Measurements from ENCODE around the gene CPED1. TPM values are rescaled to one million over a fixed set of nuclear protein-coding genes. Genes with fewer than 3 reads are reported as not detected.

The CPED1 gene
- total RNA-seq, 2 experiments from 2014 or later: not detected

DNA sequence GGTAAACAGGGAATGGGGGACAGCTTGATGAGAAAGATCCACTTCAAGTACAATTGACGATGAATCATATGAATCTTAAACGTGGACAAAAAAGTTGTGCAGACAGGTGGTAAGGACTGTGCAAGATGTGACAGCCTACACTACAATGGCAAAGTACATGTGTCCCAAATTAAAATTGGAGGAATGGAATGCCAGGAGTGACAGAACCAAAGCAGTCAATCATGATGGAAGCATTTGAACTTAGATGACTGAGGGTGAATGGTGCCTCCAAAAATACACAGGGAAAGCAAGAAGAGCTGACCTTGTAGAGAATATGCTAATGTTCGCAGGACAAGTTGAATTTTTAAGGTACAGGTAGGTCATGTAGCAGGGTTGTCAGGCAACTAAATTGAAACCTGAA is 189.9 kb downstream of the CPED1 start:
- no TSS peak for BruUV-seq (replicated peaks)
- Histone ChIP-seq H3K9me3 (ENCODE audit: low read length) (no peaks in the 10 kb centered on the region), H3K36me3 (ENCODE audit: insufficient read depth, low read length) (no peaks in the 10 kb centered on the region), H4K20me1 (ENCODE audit: insufficient read depth, low read length) (no peaks in the 10 kb centered on the region), H3K79me2 (ENCODE audit: insufficient read depth, low read depth, low read length) (no peaks in the 10 kb centered on the region), H3K4me1 (ENCODE audit: insufficient read depth, low read length, poor library complexity, severe bottlenecking) (peaks cover 66% of the 10 kb centered on the region), H3K4me3 (ENCODE audit: low read depth, low read length, poor library complexity, severe bottlenecking) (no peak overlapping the region), H3K4me2 (ENCODE audit: low read length) (peak overlapping the region; percentile 95), H3K27ac (ENCODE audit: low read depth, low read length, poor library complexity, severe bottlenecking) (no peak overlapping the region), H2AFZ (ENCODE audit: low read length) (peak overlapping the region; percentile 79; the same call in 1 of the 2 replicates), H3K9me2 (ENCODE audit: insufficient read depth, low read length) (no peaks in the 10 kb centered on the region)
- DNase-seq (ENCODE audit: low spot score): no peak
- CTCF ChIA-PET (ENCODE audit: unreplicated experiment): no interaction called here
- TF ChIP-seq, protein P1, sequence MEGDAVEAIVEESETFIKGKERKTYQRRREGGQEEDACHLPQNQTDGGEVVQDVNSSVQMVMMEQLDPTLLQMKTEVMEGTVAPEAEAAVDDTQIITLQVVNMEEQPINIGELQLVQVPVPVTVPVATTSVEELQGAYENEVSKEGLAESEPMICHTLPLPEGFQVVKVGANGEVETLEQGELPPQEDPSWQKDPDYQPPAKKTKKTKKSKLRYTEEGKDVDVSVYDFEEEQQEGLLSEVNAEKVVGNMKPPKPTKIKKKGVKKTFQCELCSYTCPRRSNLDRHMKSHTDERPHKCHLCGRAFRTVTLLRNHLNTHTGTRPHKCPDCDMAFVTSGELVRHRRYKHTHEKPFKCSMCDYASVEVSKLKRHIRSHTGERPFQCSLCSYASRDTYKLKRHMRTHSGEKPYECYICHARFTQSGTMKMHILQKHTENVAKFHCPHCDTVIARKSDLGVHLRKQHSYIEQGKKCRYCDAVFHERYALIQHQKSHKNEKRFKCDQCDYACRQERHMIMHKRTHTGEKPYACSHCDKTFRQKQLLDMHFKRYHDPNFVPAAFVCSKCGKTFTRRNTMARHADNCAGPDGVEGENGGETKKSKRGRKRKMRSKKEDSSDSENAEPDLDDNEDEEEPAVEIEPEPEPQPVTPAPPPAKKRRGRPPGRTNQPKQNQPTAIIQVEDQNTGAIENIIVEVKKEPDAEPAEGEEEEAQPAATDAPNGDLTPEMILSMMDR (conservative IDR thresholded peaks at IDR 0.05; ENCODE audit: low read length): no peak
- TF ChIP-seq EZH2phosphoT487 (IDR thresholded peaks at IDR 0.05; ENCODE audit: borderline replicate concordance, low read depth, low read length): no peak
- POLR2A ChIA-PET: interaction anchor here (1.6 to 2.7 kb wide), 2 partner anchors 15 to 18 kb away, joined by 6 to 14 read pairs; no protein-coding TSS in a partner anchor
- intact Hi-C loops (cut with micrococcal nuclease; ENCODE audit: unreplicated experiment): no loop called here

DNA sequence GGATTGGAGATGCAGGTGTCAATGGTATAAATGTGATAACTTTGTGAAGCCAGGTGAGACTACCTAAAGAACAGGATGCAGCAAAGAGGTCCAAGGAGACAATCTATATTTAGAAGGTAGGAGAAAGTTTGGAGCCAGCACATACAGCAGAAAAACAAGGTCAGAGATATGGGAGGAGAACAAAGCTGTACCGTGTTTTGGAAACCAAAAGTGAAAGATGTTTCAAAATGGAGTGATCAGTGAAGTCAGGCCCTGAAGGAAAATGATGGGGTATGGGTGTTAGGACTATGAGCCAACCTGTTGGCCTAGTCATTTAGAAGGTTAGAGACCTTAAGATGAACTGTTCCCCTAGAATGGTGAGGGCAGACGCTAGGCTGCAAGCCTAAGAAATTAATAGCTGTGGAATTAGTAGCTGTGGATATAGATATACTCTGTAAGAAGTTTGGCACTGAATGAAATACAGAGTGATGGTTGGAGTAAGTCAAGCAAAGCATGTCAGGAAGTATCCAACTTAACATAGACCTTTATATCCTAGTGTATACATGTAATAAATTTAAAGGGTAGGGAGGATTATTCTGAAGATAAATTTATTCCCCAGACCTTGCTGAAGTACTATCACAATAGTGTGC is 190.5 kb downstream of the CPED1 start:
- peak; percentile 20 for DNase-seq (ENCODE audit: low spot score)
- TF ChIP-seq, protein P1 (conservative IDR thresholded peaks at IDR 0.05; ENCODE audit: low read length): no peak
- TF ChIP-seq EZH2phosphoT487 (IDR thresholded peaks at IDR 0.05; ENCODE audit: borderline replicate concordance, low read depth, low read length): no peak
- Histone ChIP-seq H3K4me2 (ENCODE audit: low read length) (peak overlapping the region; percentile 95), H3K4me3 (ENCODE audit: low read depth, low read length, poor library complexity, severe bottlenecking) (no peak overlapping the region), H3K36me3 (ENCODE audit: insufficient read depth, low read length) (no peaks in the 10 kb centered on the region), H2AFZ (ENCODE audit: low read length) (peak overlapping the region; percentile 79), H4K20me1 (ENCODE audit: insufficient read depth, low read length) (no peaks in the 10 kb centered on the region), H3K9me2 (ENCODE audit: insufficient read depth, low read length) (no peaks in the 10 kb centered on the region), H3K79me2 (ENCODE audit: insufficient read depth, low read depth, low read length) (no peaks in the 10 kb centered on the region), H3K27ac (ENCODE audit: low read depth, low read length, poor library complexity, severe bottlenecking) (peak overlapping the region; percentile 91), H3K9me3 (ENCODE audit: low read length) (no peaks in the 10 kb centered on the region), H3K4me1 (ENCODE audit: insufficient read depth, low read length, poor library complexity, severe bottlenecking) (peaks cover 68% of the 10 kb centered on the region)
- intact Hi-C loops (cut with micrococcal nuclease; ENCODE audit: unreplicated experiment): no loop called here
- ChIA-PET CTCF (ENCODE audit: unreplicated experiment) (interaction anchor here (0.5 to 1.0 kb wide), 2 partner anchors 16 to 216 kb away, joined by 3 read pairs; no protein-coding TSS in a partner anchor), POLR2A (interaction anchor here (0.9 to 2.7 kb wide), 7 partner anchors 13 to 202 kb away, joined by 3 to 14 read pairs (median 4); no protein-coding TSS in a partner anchor)
- BruUV-seq (replicated peaks): no TSS peak

All from OCI-LY7 (cell line).